H1 (cell line): Measurements from ENCODE around the gene PDE9A. TPM values are rescaled to one million over a fixed set of nuclear protein-coding genes. Genes with fewer than 3 reads are reported as not detected.

Experiments used
- CTBP2 ChIP-seq: IDR thresholded peaks from 2 replicates; pipeline ENCODE4 v1.7.0; 2011; ENCODE audit warnings: borderline replicate concordance, mild to moderate bottlenecking, moderate library complexity, mixed read lengths, low read length; ENCODE audit not compliant: insufficient read depth, insufficient read length
- CTCF ChIP-seq, 3 experiments: IDR thresholded peaks; 1 replicate in 2 of 3; 2 replicates in 1 of 3; pipeline versions ENCODE4 v1.5.1 to v1.6.1; 2011; ENCODE audit warnings: low read length in 3 of 3, mild to moderate bottlenecking in 3 of 3, inconsistent platforms in 2 of 3, low read depth in 1 of 3, moderate library complexity in 1 of 3; ENCODE audit not compliant: insufficient read depth in 1 of 3; ENCODE audit errors: control extremely low read depth in 1 of 3
- SAP30 ChIP-seq: fragments of 300-600 bp; sonication (generic); IDR thresholded peaks from 2 replicates; pipeline ENCODE4 v1.7.1; 2012; ENCODE audit warnings: low read length, moderate library complexity, mild to moderate bottlenecking, inconsistent platforms; ENCODE audit not compliant: insufficient read depth, insufficient replicate concordance
- SRF ChIP-seq: IDR thresholded peaks from 2 replicates; pipeline ENCODE4 v1.6.1; 2011; ENCODE audit warnings: mild to moderate bottlenecking, low read depth, low read length, moderate library complexity
- polyA plus RNA-seq, 7 experiments: library from polyadenylated mRNA; depleted of rRNA in 3 of 7; stranded (reverse) in 5 of 7; unstranded in 2 of 7; fragments of >200 nt in 5 of 7; fragments of 200-250 nt in 2 of 7; gene quantifications; 1 replicate in 5 of 7; 2 replicates in 1 of 7; 4 replicates in 1 of 7; pipeline versions ENCODE4 v1.2.1 to v1.2.3, GENCODE V29; 2011 to 2013; ENCODE audit warnings: missing spikeins in 2 of 7, mixed read lengths in 2 of 7
- total RNA-seq: library from RNA; stranded (reverse); fragmentation: NEBNext Ultra II Directional; extraction: Animal tissue kit (Norgen Biotek cat#: 25700); gene quantifications from 2 replicates; pipeline ENCODE4 v1.2.1, GENCODE V29; 2021

Gene PDE9A
- total and polyA plus RNA-seq, 2 of the 8 experiments (the other 6 are each of a cell fraction or from before 2014, with no cell fraction given), result 39.2 to 45.9 TPM

- no peak for TF ChIP-seq SAP30
- TF ChIP-seq CTCF (IDR thresholded peaks at IDR 0.05; ENCODE audit: control extremely low read depth in 1 of 3, insufficient read depth in 1 of 3, low read depth in 1 of 3, low read length in 3 of 3), result no peak
- no peak for TF ChIP-seq SRF
- TF ChIP-seq CTBP2, result no peak
Measured at GRCh38 chr21:42722808-42723473, 69.5 kb downstream of the PDE9A start (continued).
